Heart left ventricle (tissue), 13 donors: Measurements from ENCODE around the gene PLN.

Experiments
- POLR2A ChIP-seq, 2 donors: fragments of 450-650 bp; IDR thresholded peaks; one replicate each; pipeline ENCODE4 v1.6.1; 2017; ENCODE audit warnings: antibody characterized with exemption in 2 of 2, mild to moderate bottlenecking in 2 of 2, moderate library complexity in 2 of 2
- TF ChIP-seq, protein P1 (sequence below), 12 donors: fragments of 200-600 bp; sonication (generic) in 4 of 12; IDR thresholded peaks; one replicate each; pipeline versions ENCODE4 v1.5.0 to v1.8.0; 2018 to 2022; ENCODE audit warnings: antibody characterized with exemption in 12 of 12, mild to moderate bottlenecking in 5 of 12
- donor health status: ischemic (EF 13 %, LVEDD 7.1; RV severe dilation, severe dysfunction).
- donor health status: DM: no; HTN: yes; CAD: no.
- donor health status: DM: no; HTN: no; CAD: no.
- donor health status: ischemic (EF 25% LVEDD 6.9; RV normal size, moderate dysfunction).
- donor health status: ischemic (EF 25% LVEDD 5.7; RV mildly dilated, moderate dysfunction).
- donor health status: ischemic (EF 35%, LVEDD 5.7; RV mildly dilated, moderate dysfunction).
- donor health status: nonischemic (EF 11% LVEDD 7.7; RV severe dilation, severe dysfunction).
- donor health status: DM: yes; HTN: yes; CAD: no.
- donor health status: PGD.
- donor health status: ischemic (EF 29% LVEDD 5.4; RV normal size, mild dysfunction).
- donor health status: nonischemic (EF 23%, LVEDD 6.1; RV moderate dilation, normal function).

DNA sequence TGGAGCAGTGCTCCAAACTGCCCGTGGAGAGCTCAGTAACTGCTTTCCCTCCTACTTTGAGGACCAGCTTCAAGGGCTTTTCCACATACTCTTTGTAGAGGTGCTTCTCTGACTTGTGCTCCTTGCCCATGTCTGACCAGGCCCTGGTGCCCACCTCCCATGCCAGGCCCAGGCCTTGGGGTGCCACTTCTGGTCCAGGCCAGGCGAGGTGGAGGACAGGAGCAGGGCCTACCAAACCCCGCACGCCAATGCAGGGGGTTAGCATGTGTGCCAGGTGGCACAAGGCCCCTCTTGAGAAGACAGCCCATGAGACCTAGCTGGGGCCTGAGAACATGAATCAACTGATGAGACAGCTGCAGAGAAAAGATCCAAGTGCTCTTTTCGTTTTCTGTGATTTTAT, 47.0 kb upstream of the PLN start:
- TF ChIP-seq, protein P1, sequence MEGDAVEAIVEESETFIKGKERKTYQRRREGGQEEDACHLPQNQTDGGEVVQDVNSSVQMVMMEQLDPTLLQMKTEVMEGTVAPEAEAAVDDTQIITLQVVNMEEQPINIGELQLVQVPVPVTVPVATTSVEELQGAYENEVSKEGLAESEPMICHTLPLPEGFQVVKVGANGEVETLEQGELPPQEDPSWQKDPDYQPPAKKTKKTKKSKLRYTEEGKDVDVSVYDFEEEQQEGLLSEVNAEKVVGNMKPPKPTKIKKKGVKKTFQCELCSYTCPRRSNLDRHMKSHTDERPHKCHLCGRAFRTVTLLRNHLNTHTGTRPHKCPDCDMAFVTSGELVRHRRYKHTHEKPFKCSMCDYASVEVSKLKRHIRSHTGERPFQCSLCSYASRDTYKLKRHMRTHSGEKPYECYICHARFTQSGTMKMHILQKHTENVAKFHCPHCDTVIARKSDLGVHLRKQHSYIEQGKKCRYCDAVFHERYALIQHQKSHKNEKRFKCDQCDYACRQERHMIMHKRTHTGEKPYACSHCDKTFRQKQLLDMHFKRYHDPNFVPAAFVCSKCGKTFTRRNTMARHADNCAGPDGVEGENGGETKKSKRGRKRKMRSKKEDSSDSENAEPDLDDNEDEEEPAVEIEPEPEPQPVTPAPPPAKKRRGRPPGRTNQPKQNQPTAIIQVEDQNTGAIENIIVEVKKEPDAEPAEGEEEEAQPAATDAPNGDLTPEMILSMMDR (IDR thresholded peaks at IDR 0.05) = no peak
- no peak for TF ChIP-seq POLR2A (IDR thresholded peaks at IDR 0.05)
